Gastrocnemius medialis (tissue), 4 donors: ENCODE measurements around the gene GRK7.

Experiments
- CTCF ChIP-seq, 5 experiments: fragments of 450-650 bp in 3 of 5; fragments of 200-600 bp in 2 of 5; sonication (generic) in 2 of 5; IDR thresholded peaks in 4 of 5; conservative IDR thresholded peaks in 1 of 5; 1 replicate in 4 of 5; 2 replicates in 1 of 5; pipeline ENCODE4 v1.5.1; 2016 to 2019; ENCODE audit warnings: antibody characterized with exemption in 5 of 5, mild to moderate bottlenecking in 3 of 5, moderate library complexity in 3 of 5
- POLR2A ChIP-seq, 2 donors: fragments of 450-650 bp; IDR thresholded peaks; one replicate each; pipeline ENCODE4 v1.6.1; 2017; ENCODE audit warnings: antibody characterized with exemption in 2 of 2, mild to moderate bottlenecking in 2 of 2, moderate library complexity in 2 of 2

- no peak for TF ChIP-seq CTCF (IDR thresholded peaks at IDR 0.05 in 4 of 5, conservative IDR thresholded peaks at IDR 0.05 in 1 of 5)
- no peak for TF ChIP-seq POLR2A (IDR thresholded peaks at IDR 0.05)
Measured at GRCh38 chr3:141795276-141795675, 32.1 kb downstream of the GRK7 start.
